ENCODE measurements around the gene ALG2.
A peak's percentile ranks its signal among the peaks of the same experiment; 100 is the strongest.

GRCh38 chr9:99231711-99232110 lies 10.0 kb upstream of the ALG2 start:
- TF ChIP-seq CTCF (IDR thresholded peaks at IDR 0.05) (peak in 1 of 4 experiments; percentile 15), POLR2AphosphoS5 (IDR thresholded peaks at IDR 0.05) (no peak)
